Measurements from ENCODE around the gene PITPNB. TPM values are rescaled to one million over a fixed set of nuclear protein-coding genes. Genes with fewer than 3 reads are reported as not detected.

PITPNB gene
- total RNA-seq, 2 donors from 2014 or later, result 105 to 123 TPM

DNA sequence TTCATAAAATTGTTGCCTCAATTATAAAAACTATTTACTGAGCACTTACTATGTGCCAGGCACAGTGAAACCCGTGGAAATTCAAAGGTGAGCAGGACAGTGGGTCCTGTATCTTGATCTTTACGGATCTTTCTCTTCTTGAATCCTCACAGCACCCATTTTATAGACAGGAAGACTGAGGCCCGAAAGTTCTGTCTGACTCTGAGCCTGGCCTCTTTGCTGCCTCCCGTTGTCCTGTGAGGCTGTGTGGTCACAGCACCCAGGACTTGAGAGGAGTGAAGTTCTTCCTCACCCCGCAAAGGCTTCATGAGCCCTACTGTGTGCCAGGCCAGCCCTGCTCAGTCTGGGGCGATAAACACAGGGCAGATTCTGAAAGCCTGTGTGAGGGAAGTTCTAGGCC lies 104.1 kb downstream of the PITPNB start:
- H3K4me3 Mint-ChIP-seq, result no peak overlapping the region
- H3K4me1 Mint-ChIP-seq (ENCODE audit: low read depth in 2 of 2), result no peaks in the 10 kb centered on the region
- H3K36me3 Mint-ChIP-seq, result no peaks in the 10 kb centered on the region
- H3K9me3 Mint-ChIP-seq, result no peaks in the 10 kb centered on the region
- no peak overlapping the region for H3K27ac Mint-ChIP-seq
- DNase-seq (ENCODE audit: low spot score) (no peak), ATAC-seq (no peak)
- H3K27me3 Mint-ChIP-seq, result peaks cover 0 to 8% of the 10 kb centered on the region in 2 donors

DNA sequence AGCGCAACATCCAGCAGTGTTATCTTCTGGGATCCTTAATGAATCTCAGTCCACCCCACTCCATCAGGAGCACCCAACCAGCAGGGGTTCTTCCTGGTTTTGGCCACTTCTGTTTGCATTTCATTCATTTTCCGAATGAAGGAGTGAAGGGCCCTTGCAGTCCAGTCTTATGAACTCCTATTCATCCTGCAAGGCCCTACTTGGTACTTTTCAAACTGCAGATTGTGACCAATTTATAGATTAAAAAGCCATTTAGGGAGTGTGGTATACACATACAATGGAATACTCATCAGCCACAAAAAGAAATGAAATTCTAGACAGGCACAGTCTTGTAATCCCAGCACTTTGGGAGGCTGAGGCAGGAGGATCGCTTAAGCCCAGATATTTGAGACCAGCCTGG lies 107.3 kb downstream of the PITPNB start:
- Mint-ChIP-seq H3K4me3 (no peak overlapping the region), H3K27ac (no peak overlapping the region), H3K4me1 (ENCODE audit: low read depth in 2 of 2) (no peaks in the 10 kb centered on the region), H3K27me3 (peaks cover 5 to 7% of the 10 kb centered on the region in 2 donors), H3K36me3 (no peaks in the 10 kb centered on the region), H3K9me3 (no peaks in the 10 kb centered on the region)
- ATAC-seq, result no peak
- DNase-seq (ENCODE audit: low spot score), result peak; percentile 39

DNA sequence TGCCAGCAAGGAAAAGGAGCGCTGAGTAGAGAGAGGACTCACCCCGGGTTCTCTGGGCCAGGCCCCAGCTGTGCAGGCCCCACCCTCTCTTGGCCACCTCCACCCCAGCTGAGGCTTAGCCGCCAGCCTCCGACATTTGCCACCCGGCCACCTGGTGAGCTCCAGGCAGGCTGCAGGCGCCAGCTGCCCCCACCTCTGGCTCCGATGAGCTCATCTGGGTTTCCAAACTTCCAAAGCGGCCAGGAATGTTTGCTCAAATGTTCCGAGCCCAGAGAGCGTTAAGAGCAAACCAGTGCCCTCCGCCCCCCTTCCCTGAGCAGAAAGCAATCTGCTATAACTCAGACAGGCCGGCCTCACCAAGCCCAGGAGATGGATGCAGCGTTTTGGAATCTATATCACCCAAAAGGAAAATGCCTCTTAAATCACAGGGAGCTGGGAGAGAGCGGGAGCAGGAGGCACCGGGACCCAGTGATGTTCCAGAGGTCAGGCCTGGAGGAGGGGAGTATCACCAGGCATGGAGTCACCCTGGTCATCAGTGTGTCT lies 108.4 kb downstream of the PITPNB start:
- ATAC-seq (no peak), DNase-seq (ENCODE audit: low spot score) (no peak)
- Mint-ChIP-seq H3K27ac (no peak overlapping the region), H3K4me3 (no peak overlapping the region), H3K36me3 (no peaks in the 10 kb centered on the region), H3K9me3 (no peaks in the 10 kb centered on the region), H3K27me3 (peaks cover 5 to 8% of the 10 kb centered on the region in 2 donors), H3K4me1 (ENCODE audit: low read depth in 2 of 2) (no peaks in the 10 kb centered on the region)

DNA sequence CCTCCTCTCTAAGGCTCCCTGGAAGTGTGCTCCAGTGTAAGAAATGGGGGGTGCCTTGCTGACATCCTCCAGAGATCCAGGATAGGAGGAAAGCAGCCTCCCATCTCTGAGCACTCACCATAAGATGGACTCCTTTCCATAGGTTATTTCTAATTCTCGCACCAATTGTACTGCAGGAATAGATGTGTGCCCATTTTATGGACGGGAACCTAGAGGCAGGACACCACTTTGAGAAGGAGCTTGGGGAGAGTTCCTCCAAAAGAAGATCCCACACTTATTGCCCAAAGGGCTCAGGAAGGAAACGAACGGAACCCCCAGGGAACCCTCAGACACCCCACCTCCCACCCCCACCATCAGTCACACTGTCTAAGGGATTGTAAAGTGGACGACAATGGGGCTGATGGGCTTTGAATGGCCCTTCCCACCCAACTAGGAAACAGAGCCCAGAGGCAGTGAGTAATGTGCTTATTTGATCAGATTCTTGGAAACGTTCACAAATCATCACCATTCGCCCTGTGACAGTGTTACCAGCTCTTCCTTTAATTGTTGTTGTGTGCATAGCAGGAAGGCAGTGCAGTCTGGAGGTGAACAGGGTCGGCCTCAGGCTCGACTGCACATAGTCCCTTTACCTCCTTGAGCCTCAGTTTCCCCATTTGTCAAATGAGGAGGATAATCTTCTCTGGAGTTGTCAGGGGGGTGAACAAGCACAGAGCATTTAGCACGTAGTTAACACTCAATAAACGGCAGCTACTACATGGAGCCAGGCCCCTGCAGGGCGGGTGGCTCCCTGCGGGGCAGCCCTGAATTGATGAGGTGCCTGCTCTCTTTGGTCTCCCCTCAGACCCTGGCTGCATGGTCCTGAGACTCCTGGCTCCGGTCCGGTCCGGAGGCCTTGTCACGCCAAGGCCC lies 109.1 kb downstream of the PITPNB start:
- Mint-ChIP-seq H3K27ac (no peak overlapping the region), H3K9me3 (no peaks in the 10 kb centered on the region), H3K4me3 (no peak overlapping the region), H3K36me3 (no peaks in the 10 kb centered on the region), H3K4me1 (ENCODE audit: low read depth in 2 of 2) (no peaks in the 10 kb centered on the region), H3K27me3 (peaks cover 12 to 14% of the 10 kb centered on the region in 2 donors)
- ATAC-seq, result no peak
- no peak for DNase-seq (ENCODE audit: low spot score)

DNA sequence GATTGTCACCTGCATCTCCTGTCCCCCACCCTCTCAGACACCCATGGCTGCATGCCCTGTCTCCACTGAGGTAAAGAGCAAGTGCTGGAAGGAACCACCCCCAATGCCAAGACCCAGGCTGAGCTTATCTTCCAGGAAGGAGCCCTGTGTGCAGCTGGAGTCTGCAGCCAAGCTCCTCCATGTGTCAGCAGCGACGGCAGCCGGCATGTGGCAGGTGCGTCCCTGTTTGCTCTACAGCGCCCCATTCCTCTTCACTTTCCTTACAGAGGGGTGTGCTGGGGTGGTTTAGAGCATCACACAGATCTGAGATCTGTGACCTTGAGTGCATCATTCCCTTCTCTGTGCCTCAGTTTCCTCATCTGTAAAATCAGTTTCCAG lies 109.8 kb downstream of the PITPNB start:
- no peak for DNase-seq (ENCODE audit: low spot score)
- Mint-ChIP-seq H3K36me3 (no peaks in the 10 kb centered on the region), H3K27me3 (peaks cover 14 to 21% of the 10 kb centered on the region in 2 donors), H3K4me1 (ENCODE audit: low read depth in 2 of 2) (peaks cover 2 to 6% of the 10 kb centered on the region in 2 donors), H3K27ac (no peak overlapping the region), H3K4me3 (no peak overlapping the region), H3K9me3 (no peaks in the 10 kb centered on the region)
- no peak for ATAC-seq

DNA sequence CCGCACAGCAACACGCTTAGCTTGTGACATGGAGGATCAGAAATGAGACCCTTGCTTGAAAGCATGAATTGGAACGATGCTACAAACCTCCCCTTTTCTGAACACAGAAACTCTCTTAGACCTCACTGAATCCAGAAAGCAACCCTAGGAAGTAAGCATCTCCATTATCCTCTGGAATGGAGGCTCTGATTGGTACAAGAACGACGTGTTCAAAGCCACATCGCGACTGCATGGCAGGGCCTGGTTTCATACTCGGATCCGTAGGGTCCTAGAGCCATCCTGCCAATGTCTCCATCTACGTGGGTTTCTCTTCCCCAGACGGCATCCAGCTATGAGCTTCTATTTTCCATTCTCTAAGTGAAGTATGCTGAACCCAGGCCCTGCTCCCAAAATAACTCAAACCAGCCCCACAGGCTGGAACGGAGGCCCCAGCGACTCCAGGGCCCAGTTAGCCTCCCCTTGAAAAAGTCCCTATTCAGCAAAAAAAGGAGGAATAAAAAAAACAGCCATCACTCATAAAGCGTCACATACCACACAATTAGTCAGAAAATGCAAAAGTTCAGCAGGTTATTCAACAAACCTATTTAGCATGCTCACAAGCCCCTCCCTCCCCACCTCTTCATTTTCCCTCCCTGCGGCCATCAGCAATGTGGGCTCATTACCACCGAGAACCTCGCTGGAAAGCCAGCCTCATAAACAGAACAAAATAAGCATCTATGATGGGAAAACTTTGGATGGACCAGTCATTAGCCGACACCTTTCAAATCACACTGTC lies 110.4 kb downstream of the PITPNB start:
- Mint-ChIP-seq H3K27me3 (peaks cover 15 to 25% of the 10 kb centered on the region in 2 donors), H3K9me3 (no peaks in the 10 kb centered on the region), H3K4me1 (ENCODE audit: low read depth in 2 of 2) (peaks cover 2 to 6% of the 10 kb centered on the region in 2 donors), H3K36me3 (no peaks in the 10 kb centered on the region), H3K27ac (no peak overlapping the region), H3K4me3 (no peak overlapping the region)
- no peak for ATAC-seq
- DNase-seq (ENCODE audit: low spot score), result no peak

DNA sequence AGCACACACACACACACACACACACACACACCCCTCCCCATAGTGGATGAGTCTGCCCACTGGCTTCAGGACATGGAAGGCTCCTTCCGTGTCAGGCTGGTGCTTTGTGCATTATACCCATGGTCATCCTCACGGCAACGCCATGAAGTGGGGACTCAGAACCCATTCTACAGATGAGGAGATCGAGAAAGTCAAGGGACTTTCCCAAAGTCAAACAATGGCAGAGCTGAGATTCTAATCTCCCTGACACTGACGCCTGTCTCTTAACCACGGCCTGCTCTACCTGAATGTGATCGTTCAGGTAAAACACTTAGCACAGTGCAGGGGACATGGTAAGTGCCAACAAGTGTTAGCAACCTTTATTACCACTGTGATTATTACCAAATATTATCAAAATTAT lies 113.2 kb downstream of the PITPNB start:
- no peak overlapping the region for H3K27ac Mint-ChIP-seq
- peaks cover 22 to 37% of the 10 kb centered on the region in 2 donors for H3K27me3 Mint-ChIP-seq
- ATAC-seq (no peak), DNase-seq (ENCODE audit: low spot score) (no peak)
- H3K4me1 Mint-ChIP-seq (ENCODE audit: low read depth in 2 of 2), result peaks cover 9 to 13% of the 10 kb centered on the region in 2 donors
- H3K36me3 Mint-ChIP-seq, result no peaks in the 10 kb centered on the region
- H3K9me3 Mint-ChIP-seq, result no peaks in the 10 kb centered on the region
- H3K4me3 Mint-ChIP-seq, result no peak overlapping the region

DNA sequence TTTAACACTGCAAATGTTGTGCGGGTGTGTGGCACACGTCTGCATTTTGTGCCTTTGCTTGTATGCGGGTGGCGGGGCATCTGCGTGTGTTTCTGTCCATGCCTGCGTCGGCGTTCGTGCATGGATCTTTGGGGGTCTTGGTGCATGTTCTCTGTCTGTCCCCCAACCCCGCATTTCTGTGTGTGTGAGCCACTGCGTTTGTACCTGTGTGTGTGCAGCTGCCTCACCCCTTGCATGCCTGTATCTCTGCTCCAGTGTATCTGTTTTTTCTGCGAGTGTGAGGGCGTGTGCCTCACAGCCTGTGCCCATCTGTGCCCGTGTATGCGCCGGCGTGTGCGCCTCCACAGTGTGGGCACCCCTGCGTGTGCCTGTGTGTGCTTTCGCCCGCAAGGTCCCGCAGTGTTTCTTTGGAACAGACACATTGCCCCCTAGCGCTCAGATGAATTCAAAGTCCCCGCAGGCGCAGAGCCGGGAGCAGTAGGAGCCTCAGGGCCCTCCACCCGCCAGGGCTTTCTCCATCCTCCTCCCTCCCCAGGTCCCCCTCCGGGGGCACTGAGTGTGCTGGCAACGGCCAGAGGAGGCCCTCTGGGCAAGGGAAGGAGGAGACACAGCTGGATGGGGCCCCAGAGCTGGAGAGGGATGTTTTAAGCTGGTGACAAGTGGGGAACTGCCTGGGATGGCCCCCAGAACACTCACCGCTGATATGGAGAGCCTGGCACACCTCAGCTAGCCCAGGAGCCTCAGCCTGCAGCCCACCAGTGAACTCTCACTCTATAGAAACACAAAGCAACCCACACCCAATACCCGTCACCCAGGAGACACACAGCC lies 114.4 kb downstream of the PITPNB start:
- H3K4me1 Mint-ChIP-seq (ENCODE audit: low read depth in 2 of 2), result peaks cover 9 to 13% of the 10 kb centered on the region in 2 donors
- no peak overlapping the region for H3K4me3 Mint-ChIP-seq
- no peak overlapping the region for H3K27ac Mint-ChIP-seq
- DNase-seq (ENCODE audit: low spot score), result no peak
- no peaks in the 10 kb centered on the region for H3K36me3 Mint-ChIP-seq
- no peaks in the 10 kb centered on the region for H3K9me3 Mint-ChIP-seq
- peak; percentile 31 to 50 for ATAC-seq
- peaks cover 22 to 37% of the 10 kb centered on the region in 2 donors for H3K27me3 Mint-ChIP-seq

DNA sequence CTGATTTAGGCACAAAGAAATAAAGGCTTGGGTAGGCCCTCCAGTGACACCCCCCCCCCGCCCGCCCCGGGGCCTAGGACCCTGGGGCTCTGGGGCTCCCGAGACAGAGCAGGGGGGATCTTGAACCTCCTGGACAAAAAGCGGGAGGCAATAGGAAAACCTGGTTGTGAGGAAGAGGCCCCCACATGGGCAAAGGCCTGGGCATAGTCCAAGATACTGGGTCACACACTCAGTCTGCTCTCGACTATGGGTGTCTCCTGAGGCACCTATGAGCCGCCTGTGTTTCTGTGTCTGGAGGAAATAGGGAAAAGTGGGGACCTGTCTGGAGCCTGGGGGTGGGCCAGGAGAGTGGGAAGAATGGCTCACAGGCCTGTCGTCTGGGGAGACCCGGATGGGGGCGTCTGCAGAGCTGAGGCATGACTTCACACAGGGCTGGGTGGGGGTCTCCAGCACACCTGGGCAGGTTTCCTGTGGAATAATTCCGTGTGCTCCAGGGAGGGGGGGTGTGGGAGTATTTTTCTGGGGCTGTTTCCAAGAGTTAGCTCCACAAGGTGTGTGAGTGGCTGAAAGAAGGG lies 115.1 kb downstream of the PITPNB start:
- Mint-ChIP-seq H3K9me3 (no peaks in the 10 kb centered on the region), H3K36me3 (no peaks in the 10 kb centered on the region), H3K27ac (no peak overlapping the region)

DNA sequence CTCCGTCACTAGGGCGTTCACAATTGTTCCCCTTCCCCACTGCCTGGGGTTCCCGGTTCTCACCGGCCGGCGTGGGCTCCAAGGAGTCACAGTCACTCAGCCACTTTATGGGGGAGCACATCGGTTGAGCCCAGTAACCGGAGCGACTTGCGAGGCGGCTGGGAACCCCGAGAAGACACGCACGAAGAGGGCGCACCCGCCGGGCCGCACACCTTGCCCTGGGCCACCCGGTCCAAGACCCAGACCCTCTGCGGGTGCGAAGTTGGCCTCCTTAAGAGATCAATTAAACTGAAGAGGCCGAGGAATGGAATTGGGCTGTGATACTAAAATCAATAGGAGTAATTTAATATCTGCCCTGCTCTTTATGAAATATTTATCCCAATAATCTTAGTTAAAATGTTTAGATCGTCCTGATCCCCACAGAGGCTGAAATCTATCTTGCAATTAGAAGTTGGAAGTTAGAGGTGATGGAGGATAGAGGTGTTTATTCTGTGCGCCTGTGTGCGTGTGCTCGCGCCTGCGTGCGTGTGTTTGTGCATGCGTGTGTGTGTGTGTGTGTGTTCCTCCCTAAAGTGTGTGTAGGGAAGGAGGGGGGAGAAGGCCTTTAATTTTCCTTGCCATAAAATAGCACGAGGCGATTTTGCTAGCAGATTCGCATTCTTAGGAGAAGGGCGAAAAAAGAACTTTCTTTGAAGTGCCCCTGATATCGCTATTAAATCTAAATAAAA lies 116.5 kb downstream of the PITPNB start:
- Mint-ChIP-seq H3K9me3 (no peaks in the 10 kb centered on the region), H3K4me1 (ENCODE audit: low read depth in 2 of 2) (peaks cover 9 to 13% of the 10 kb centered on the region in 2 donors), H3K4me3 (peak overlapping the region; percentile 77), H3K27me3 (peaks cover 22 to 37% of the 10 kb centered on the region in 2 donors), H3K27ac (no peak overlapping the region), H3K36me3 (no peaks in the 10 kb centered on the region)
- peak in 1 of 2 donors; percentile 1 for ATAC-seq
- no peak for DNase-seq (ENCODE audit: low spot score)

More for the DNA sequence above, 115.1 kb downstream of the PITPNB start:
- Mint-ChIP-seq H3K4me1 (ENCODE audit: low read depth in 2 of 2) (peaks cover 9 to 13% of the 10 kb centered on the region in 2 donors), H3K4me3 (no peak overlapping the region), H3K27me3 (peaks cover 22 to 37% of the 10 kb centered on the region in 2 donors)
- DNase-seq (ENCODE audit: low spot score), result no peak
- no peak for ATAC-seq
